Upper lobe of left lung (tissue), 6 donors: ENCODE data around the gene TUBD1. TPM values are rescaled to one million over a fixed set of nuclear protein-coding genes. Genes with fewer than 3 reads are reported as not detected.

ENCODE experiments used
- ATAC-seq, 2 donors: fragments of 200-7000 bp; cut with Tn5 transposase; one replicate each; pipeline ENCODE4 v1.9.1; 2022; ENCODE audit warnings: mild to moderate bottlenecking in 2 of 2, moderate library complexity in 2 of 2; ENCODE audit not compliant: low FRiP score in 2 of 2
- DNase-seq, 2 donors: peaks; one replicate each; pipeline ENCODE4 v3.0.0-alpha.2; 2019 to 2020
- H3K27ac ChIP-seq, 4 donors: fragments of 200-600 bp; sonication (generic); one replicate each; pipeline ENCODE4 v1.5.1; 2016 to 2019
- H3K27me3 ChIP-seq, 4 donors: fragments of 200-600 bp; sonication (generic); one replicate each; pipeline ENCODE4 v1.5.1; 2017 to 2019
- H3K36me3 ChIP-seq, 4 donors: fragments of 200-600 bp; sonication (generic); one replicate each; pipeline ENCODE4 v1.5.1; 2016 to 2019
- H3K4me1 ChIP-seq, 4 donors: fragments of 200-600 bp; sonication (generic); one replicate each; pipeline ENCODE4 v1.5.1; 2018 to 2019
- H3K4me3 ChIP-seq, 4 donors: fragments of 200-600 bp; sonication (generic); one replicate each; pipeline ENCODE4 v1.5.1; 2017 to 2019; ENCODE audit warnings: mild to moderate bottlenecking in 2 of 4, moderate library complexity in 1 of 4
- H3K9me3 ChIP-seq, 4 donors: fragments of 200-600 bp; sonication (generic); one replicate each; pipeline ENCODE4 v1.5.1; 2018 to 2019
- EP300 ChIP-seq, 4 donors: sonication (generic); formaldehyde crosslinking; IDR thresholded peaks; one replicate each; pipeline ENCODE4 v1.5.1; 2017; ENCODE audit warnings: antibody characterized with exemption in 4 of 4, control low read depth in 2 of 4
- POLR2A ChIP-seq, 4 donors: fragments of 450-650 bp; IDR thresholded peaks; one replicate each; pipeline ENCODE4 v1.5.1; 2016 to 2017; ENCODE audit warnings: antibody characterized with exemption in 4 of 4, mild to moderate bottlenecking in 2 of 4
- POLR2AphosphoS5 ChIP-seq, 2 donors: sonication (generic); formaldehyde crosslinking; IDR thresholded peaks; one replicate each; pipeline ENCODE4 v1.5.1; 2017; ENCODE audit warnings: antibody characterized with exemption in 2 of 2
- WGBS, 2 donors: methylation state at CpG; one replicate each; pipeline ENCODE4 v1.1.5; 2017 to 2018; 5-methylcytosine and 5-hydroxymethylcytosine counted together
- small RNA-seq, 4 donors: library from RNA; depleted of rRNA; stranded (forward); fragments of <200 nt; gene quantifications; one replicate each; pipeline ENCODE3, GENCODE V24; 2016
- total RNA-seq, 6 donors: library from RNA; depleted of rRNA in 4 of 6; stranded (reverse); fragments of >200 nt in 4 of 6; gene quantifications; one replicate each; pipeline versions ENCODE4 v1.1.0 to v1.2.1, GENCODE V29; 2016 to 2021
- TF ChIP-seq, protein P1 (sequence below), 6 experiments: fragments of 450-650 bp in 4 of 6; fragments of 200-600 bp in 2 of 6; sonication (generic) in 2 of 6; IDR thresholded peaks; one replicate each; pipeline ENCODE4 v1.5.1; 2016 to 2019; ENCODE audit warnings: antibody characterized with exemption in 6 of 6
- donor health status: DM: no; HTN: no; CAD: no; lungs with moderate emphysema.
- donor health status: DM: no; HTN: yes; CAD: no; lungs with severe emphysema.

Gene TUBD1
- total RNA-seq, 6 donors from 2014 or later, result 3.1 to 52.4 (median 7.6) TPM

GRCh38 chr17:59812139-59812538, 80.6 kb downstream of the TUBD1 start:
- Histone ChIP-seq H3K4me1 (peaks cover 0 to 8% (median 0%) of the 10 kb centered on the region in 4 donors), H3K9me3 (no peaks in the 10 kb centered on the region), H3K27me3 (no peaks in the 10 kb centered on the region), H3K4me3 (no peak overlapping the region), H3K36me3 (peaks cover 0 to 29% (median 1%) of the 10 kb centered on the region in 4 donors), H3K27ac (no peak overlapping the region)
- TF ChIP-seq POLR2A (IDR thresholded peaks at IDR 0.05), result no peak
- no peak for TF ChIP-seq POLR2AphosphoS5 (IDR thresholded peaks at IDR 0.05)
- no peak for TF ChIP-seq EP300 (IDR thresholded peaks at IDR 0.05)
- TF ChIP-seq, protein P1, sequence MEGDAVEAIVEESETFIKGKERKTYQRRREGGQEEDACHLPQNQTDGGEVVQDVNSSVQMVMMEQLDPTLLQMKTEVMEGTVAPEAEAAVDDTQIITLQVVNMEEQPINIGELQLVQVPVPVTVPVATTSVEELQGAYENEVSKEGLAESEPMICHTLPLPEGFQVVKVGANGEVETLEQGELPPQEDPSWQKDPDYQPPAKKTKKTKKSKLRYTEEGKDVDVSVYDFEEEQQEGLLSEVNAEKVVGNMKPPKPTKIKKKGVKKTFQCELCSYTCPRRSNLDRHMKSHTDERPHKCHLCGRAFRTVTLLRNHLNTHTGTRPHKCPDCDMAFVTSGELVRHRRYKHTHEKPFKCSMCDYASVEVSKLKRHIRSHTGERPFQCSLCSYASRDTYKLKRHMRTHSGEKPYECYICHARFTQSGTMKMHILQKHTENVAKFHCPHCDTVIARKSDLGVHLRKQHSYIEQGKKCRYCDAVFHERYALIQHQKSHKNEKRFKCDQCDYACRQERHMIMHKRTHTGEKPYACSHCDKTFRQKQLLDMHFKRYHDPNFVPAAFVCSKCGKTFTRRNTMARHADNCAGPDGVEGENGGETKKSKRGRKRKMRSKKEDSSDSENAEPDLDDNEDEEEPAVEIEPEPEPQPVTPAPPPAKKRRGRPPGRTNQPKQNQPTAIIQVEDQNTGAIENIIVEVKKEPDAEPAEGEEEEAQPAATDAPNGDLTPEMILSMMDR (IDR thresholded peaks at IDR 0.05), result no peak
- 66 to 74% methylated on average over 3 of the region's 3 CpGs for whole genome bisulfite sequencing, 2 donors
- ATAC-seq (no peak), DNase-seq (no peak)

GRCh38 chr17:59811209-59811608, 81.5 kb downstream of the TUBD1 start:
- no peak for ATAC-seq
- H3K9me3 ChIP-seq, result no peaks in the 10 kb centered on the region
- TF ChIP-seq POLR2A (IDR thresholded peaks at IDR 0.05) (no peak), EP300 (IDR thresholded peaks at IDR 0.05) (no peak), POLR2AphosphoS5 (IDR thresholded peaks at IDR 0.05) (no peak)
- TF ChIP-seq, protein P1 (IDR thresholded peaks at IDR 0.05), result no peak
- WGBS, 2 donors, result 73 to 88% methylated on average over 1 of the region's 1 CpG
- peaks cover 0 to 12% (median 0%) of the 10 kb centered on the region in 4 donors for H3K4me1 ChIP-seq
- no peak overlapping the region for H3K4me3 ChIP-seq
- H3K27ac ChIP-seq, result no peak overlapping the region
- H3K36me3 ChIP-seq, result peaks cover 0 to 29% (median 1%) of the 10 kb centered on the region in 4 donors
- DNase-seq, result no peak
- no peaks in the 10 kb centered on the region for H3K27me3 ChIP-seq

- no peak overlapping the region for H3K4me3 ChIP-seq
- no peak for ATAC-seq
- WGBS, 2 donors, result 92 to 95% methylated on average over 1 of the region's 1 CpG
Observed at GRCh38 chr17:59810894-59811153, 81.9 kb downstream of the TUBD1 start.

More at GRCh38 chr17:59810894-59811153, 81.9 kb downstream of the TUBD1 start:
- no peak for DNase-seq
- peaks cover 0 to 16% (median 0%) of the 10 kb centered on the region in 4 donors for H3K4me1 ChIP-seq
- no peak overlapping the region for H3K27ac ChIP-seq
- TF ChIP-seq POLR2AphosphoS5 (IDR thresholded peaks at IDR 0.05) (no peak), POLR2A (IDR thresholded peaks at IDR 0.05) (no peak), EP300 (IDR thresholded peaks at IDR 0.05) (no peak)
- TF ChIP-seq, protein P1 (IDR thresholded peaks at IDR 0.05), result no peak
- H3K36me3 ChIP-seq, result peaks cover 0 to 29% (median 1%) of the 10 kb centered on the region in 4 donors
- H3K9me3 ChIP-seq, result no peaks in the 10 kb centered on the region
- H3K27me3 ChIP-seq, result no peaks in the 10 kb centered on the region

Small RNA genes lying within 50 kb of the gene (small RNA-seq; reads per million reads assigned to genes)
- gene RNU6-450P (0 reads per million in 4 donors), gene RPS29P21 (0 reads per million in 4 donors)

Other genes starting within 250 kb of the TUBD1 start
- 10 to 100 TPM; 13.7 to 38.5 (median 22.0) TPM for gene PTRH2, start 185.5 kb downstream of the TUBD1 start, total RNA-seq
- 100 to 1,000 TPM; 124 to 246 (median 181) TPM for gene VMP1, start 185.3 kb downstream of the TUBD1 start, total RNA-seq
- 10 to 100 TPM; 13.1 to 60.8 (median 30.3) TPM for gene RPS6KB1, start 178 bp upstream of the TUBD1 start, total RNA-seq
- 10 to 100 TPM in 5 of 6 donors, 1 to 10 TPM in 1; 5.8 to 40.3 (median 28.8) TPM for gene RNFT1, start 71.8 kb upstream of the TUBD1 start, total RNA-seq
- gene HEATR6, start 186.0 kb upstream of the TUBD1 start, total RNA-seq, result 10 to 100 TPM; 17.9 to 35.2 (median 22.3) TPM